Adrenal gland (tissue), 5 donors: Measurements from ENCODE around the gene PLPP7.
"Not testable (repeated sequence)": the region's sequence is repeated elsewhere in the genome, so short reads cannot be mapped to it uniquely, and the experiment has no call there.

Experiments
- POLR2A ChIP-seq, 2 donors: fragments of 450-650 bp; IDR thresholded peaks; one replicate each; pipeline ENCODE4 v1.6.1; 2017; ENCODE audit warnings: antibody characterized with exemption in 2 of 2, mild to moderate bottlenecking in 2 of 2, moderate library complexity in 1 of 2
- TF ChIP-seq, protein P1 (sequence below), 6 experiments: fragments of 450-650 bp in 4 of 6; fragments of 200-600 bp in 2 of 6; sonication (generic) in 1 of 6; IDR thresholded peaks; 1 replicate in 5 of 6; 2 replicates in 1 of 6; pipeline versions ENCODE4 v1.5.1 to v1.8.0; 2016 to 2021; ENCODE audit warnings: antibody characterized with exemption in 6 of 6, mild to moderate bottlenecking in 2 of 6, moderate library complexity in 1 of 6
- donor health status: DM: no; HTN: no; CAD: no.

- TF ChIP-seq, protein P1, sequence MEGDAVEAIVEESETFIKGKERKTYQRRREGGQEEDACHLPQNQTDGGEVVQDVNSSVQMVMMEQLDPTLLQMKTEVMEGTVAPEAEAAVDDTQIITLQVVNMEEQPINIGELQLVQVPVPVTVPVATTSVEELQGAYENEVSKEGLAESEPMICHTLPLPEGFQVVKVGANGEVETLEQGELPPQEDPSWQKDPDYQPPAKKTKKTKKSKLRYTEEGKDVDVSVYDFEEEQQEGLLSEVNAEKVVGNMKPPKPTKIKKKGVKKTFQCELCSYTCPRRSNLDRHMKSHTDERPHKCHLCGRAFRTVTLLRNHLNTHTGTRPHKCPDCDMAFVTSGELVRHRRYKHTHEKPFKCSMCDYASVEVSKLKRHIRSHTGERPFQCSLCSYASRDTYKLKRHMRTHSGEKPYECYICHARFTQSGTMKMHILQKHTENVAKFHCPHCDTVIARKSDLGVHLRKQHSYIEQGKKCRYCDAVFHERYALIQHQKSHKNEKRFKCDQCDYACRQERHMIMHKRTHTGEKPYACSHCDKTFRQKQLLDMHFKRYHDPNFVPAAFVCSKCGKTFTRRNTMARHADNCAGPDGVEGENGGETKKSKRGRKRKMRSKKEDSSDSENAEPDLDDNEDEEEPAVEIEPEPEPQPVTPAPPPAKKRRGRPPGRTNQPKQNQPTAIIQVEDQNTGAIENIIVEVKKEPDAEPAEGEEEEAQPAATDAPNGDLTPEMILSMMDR (IDR thresholded peaks at IDR 0.05): not testable (repeated sequence)
- not testable (repeated sequence) for TF ChIP-seq POLR2A (IDR thresholded peaks at IDR 0.05)
Observed at GRCh38 chr9:131356479-131356878, 67.0 kb downstream of the PLPP7 start.
